Keratinocyte (primary cell): ENCODE measurements around the gene CEACAM8. TPM values are rescaled to one million over a fixed set of nuclear protein-coding genes. Genes with fewer than 3 reads are reported as not detected.

Experiments
- DNase-seq: peaks from one replicate; pipeline ENCODE4 v3.0.0-alpha.2; 2011; ENCODE audit warnings: low read depth, missing footprints, low spot score
- FAIRE-seq: peaks from 2 replicates; lab custom pipeline; 2011; peaks lifted over from hg19 to GRCh38; lab: Jason Lieb, UNC
- H2AFZ ChIP-seq: 2 replicates; pipeline ENCODE4 v1.6.0; 2012; ENCODE audit warnings: low read length, control low read depth, inconsistent platforms; ENCODE audit not compliant: control insufficient read depth
- H3K27ac ChIP-seq: 2 replicates; pipeline ENCODE4 v1.5.1; 2011; ENCODE audit warnings: low read length; ENCODE audit not compliant: control insufficient read depth, insufficient read depth
- H3K27me3 ChIP-seq: 3 replicates; pipeline ENCODE4 v1.6.0; 2011; ENCODE audit warnings: low read length; ENCODE audit not compliant: control insufficient read depth, insufficient read depth; ENCODE audit errors: extremely low read depth
- H3K36me3 ChIP-seq, 2 experiments: 2 replicates in 1 of 2; 3 replicates in 1 of 2; pipeline ENCODE4 v1.5.1; 2011; ENCODE audit warnings: low read length in 2 of 2, mild to moderate bottlenecking in 1 of 2; ENCODE audit not compliant: control insufficient read depth in 2 of 2, insufficient read depth in 2 of 2; ENCODE audit errors: extremely low read depth in 1 of 2
- H3K4me1 ChIP-seq: 3 replicates; pipeline ENCODE4 v1.5.1; 2011; ENCODE audit warnings: low read length; ENCODE audit not compliant: control insufficient read depth, insufficient read depth; ENCODE audit errors: extremely low read depth
- H3K4me2 ChIP-seq: 3 replicates; pipeline ENCODE4 v1.6.0; 2011; ENCODE audit warnings: low read depth, low read length; ENCODE audit not compliant: control insufficient read depth, insufficient read depth; ENCODE audit errors: extremely low read depth
- H3K4me3 ChIP-seq, 3 experiments: fragments of 200-600 bp in 1 of 3; sonication (generic) in 1 of 3; 2 replicates in 2 of 3; 3 replicates in 1 of 3; pipeline ENCODE4 v1.5.1; 2011 to 2016; ENCODE audit warnings: low read length in 3 of 3, mild to moderate bottlenecking in 3 of 3, control low read depth in 2 of 3, inconsistent platforms in 1 of 3, low read depth in 1 of 3, mixed read lengths in 1 of 3, mixed run types in 1 of 3, moderate library complexity in 1 of 3; ENCODE audit not compliant: control insufficient read depth in 2 of 3, insufficient read depth in 2 of 3; ENCODE audit errors: extremely low read depth in 1 of 3
- H3K79me2 ChIP-seq: 2 replicates; pipeline ENCODE4 v1.6.0; 2012; ENCODE audit warnings: low read length; ENCODE audit not compliant: control insufficient read depth, insufficient read depth
- H3K9ac ChIP-seq: 3 replicates; pipeline ENCODE4 v1.6.0; 2011; ENCODE audit warnings: low read length; ENCODE audit not compliant: control insufficient read depth, insufficient read depth; ENCODE audit errors: extremely low read depth
- H3K9me1 ChIP-seq: 3 replicates; pipeline ENCODE4 v1.6.0; 2011; ENCODE audit warnings: low read length; ENCODE audit not compliant: control insufficient read depth, insufficient read depth; ENCODE audit errors: extremely low read depth
- H3K9me3 ChIP-seq: 2 replicates; pipeline ENCODE4 v1.5.1; 2012; ENCODE audit warnings: low read depth, low read length; ENCODE audit not compliant: control insufficient read depth
- H4K20me1 ChIP-seq: 3 replicates; pipeline ENCODE4 v1.6.0; 2011; ENCODE audit warnings: low read length; ENCODE audit not compliant: control insufficient read depth, insufficient read depth; ENCODE audit errors: extremely low read depth
- CTCF ChIP-seq, 3 experiments: IDR thresholded peaks in 1 of 3; conservative IDR thresholded peaks in 1 of 3; optimal IDR thresholded peaks in 1 of 3; 2 replicates in 2 of 3; 3 replicates in 1 of 3; pipeline versions ENCODE3 to v1.5.1; 2011; ENCODE audit warnings: low read length in 3 of 3, mild to moderate bottlenecking in 3 of 3, moderate library complexity in 2 of 3, control low read depth in 1 of 3, inconsistent platforms in 1 of 3; ENCODE audit not compliant: insufficient read depth in 2 of 3; ENCODE audit errors: extremely low read depth in 1 of 3
- EZH2 ChIP-seq: IDR thresholded peaks from one replicate; pipeline ENCODE4 v1.6.1; 2012; ENCODE audit warnings: inconsistent platforms, mild to moderate bottlenecking, low read length, moderate library complexity
- dilution Hi-C: fragments of 300-500 bp; cut with MboI; formaldehyde crosslinking; loops from one replicate; pipeline ENCODE4 v1.7.0; 2020; ENCODE audit warnings: low sequenced_read_pairs; ENCODE audit not compliant: extremely low pct_ligation_motif_present
- polyA plus RNA-seq, 5 experiments: library from polyadenylated mRNA; depleted of rRNA in 3 of 5; stranded (reverse) in 3 of 5; stranded (forward) in 1 of 5; unstranded in 1 of 5; fragments of >200 nt; gene quantifications; 1 replicate in 1 of 5; 2 replicates in 3 of 5; 3 replicates in 1 of 5; pipeline versions ENCODE4 v1.2.1 to v1.2.3, GENCODE V29; 2011 to 2012; ENCODE audit warnings: missing spikeins in 2 of 5, low read depth in 1 of 5, low replicate concordance in 1 of 5

The CEACAM8 gene
- polyA plus RNA-seq, 1 donor (not counting 4 experiments of a cell fraction or from before 2014, with no cell fraction given): not detected

GRCh38 chr19:42589792-42590191 is 4.9 kb downstream of the CEACAM8 start:
- Histone ChIP-seq H3K9ac (no peak overlapping the region), H3K79me2 (no peaks in the 10 kb centered on the region), H3K9me1 (no peaks in the 10 kb centered on the region), H3K4me1 (no peaks in the 10 kb centered on the region), H4K20me1 (no peaks in the 10 kb centered on the region), H3K27ac (no peak overlapping the region), H3K4me3 (no peak overlapping the region), H3K27me3 (peaks cover 10% of the 10 kb centered on the region), H3K9me3 (no peaks in the 10 kb centered on the region), H3K4me2 (no peak overlapping the region), H2AFZ (no peak overlapping the region), H3K36me3 (no peaks in the 10 kb centered on the region)
- dilution Hi-C loops: loop anchor here (25.0 kb wide), 1 partner anchor 152 kb away; the partner anchor contains the start of genes CXCL17 and LIPE
- no peak for DNase-seq
- no peak for FAIRE-seq
- no peak for TF ChIP-seq EZH2
- no peak for TF ChIP-seq CTCF (optimal IDR thresholded peaks at IDR 0.05 in 1 of 3, IDR thresholded peaks at IDR 0.05 in 1 of 3, conservative IDR thresholded peaks at IDR 0.05 in 1 of 3; ENCODE audit: extremely low read depth in 1 of 3, insufficient read depth in 2 of 3, low read length in 3 of 3)

GRCh38 chr19:42584466-42584865 is 10.3 kb downstream of the CEACAM8 start:
- H3K9me1 ChIP-seq: no peaks in the 10 kb centered on the region
- no peaks in the 10 kb centered on the region for H3K79me2 ChIP-seq
- H3K27ac ChIP-seq: no peak overlapping the region
- H3K9me3 ChIP-seq: no peaks in the 10 kb centered on the region
- dilution Hi-C loops: loop anchor here (25.0 kb wide), 1 partner anchor 147 kb away; the partner anchor contains the start of genes CXCL17 and LIPE
- no peaks in the 10 kb centered on the region for H3K27me3 ChIP-seq
- no peak overlapping the region for H3K4me2 ChIP-seq
- TF ChIP-seq CTCF (optimal IDR thresholded peaks at IDR 0.05 in 1 of 3, IDR thresholded peaks at IDR 0.05 in 1 of 3, conservative IDR thresholded peaks at IDR 0.05 in 1 of 3; ENCODE audit: extremely low read depth in 1 of 3, insufficient read depth in 2 of 3, low read length in 3 of 3): no peak
- TF ChIP-seq EZH2: no peak
- FAIRE-seq (no peak), DNase-seq (no peak)
- H3K4me1 ChIP-seq: no peaks in the 10 kb centered on the region
- no peak overlapping the region for H2AFZ ChIP-seq
- no peaks in the 10 kb centered on the region for H3K36me3 ChIP-seq
- H3K9ac ChIP-seq: no peak overlapping the region
- H3K4me3 ChIP-seq: no peak overlapping the region
- no peaks in the 10 kb centered on the region for H4K20me1 ChIP-seq
